Measurements from ENCODE around the gene ZNF827.

- TF ChIP-seq SUZ12 (IDR thresholded peaks at IDR 0.05; ENCODE audit: extremely low read depth, insufficient read depth, insufficient read length) (no peak), ZNF274 (IDR thresholded peaks at IDR 0.05; ENCODE audit: low read depth, low read length) (no peak)
These were observed 45.9 kb upstream of the ZNF827 start for GRCh38 chr4:145984563-145984962.

Measured in NT2/D1 (cell line).